Measurements from ENCODE around the gene BRMS1.

Gene BRMS1

DNA sequence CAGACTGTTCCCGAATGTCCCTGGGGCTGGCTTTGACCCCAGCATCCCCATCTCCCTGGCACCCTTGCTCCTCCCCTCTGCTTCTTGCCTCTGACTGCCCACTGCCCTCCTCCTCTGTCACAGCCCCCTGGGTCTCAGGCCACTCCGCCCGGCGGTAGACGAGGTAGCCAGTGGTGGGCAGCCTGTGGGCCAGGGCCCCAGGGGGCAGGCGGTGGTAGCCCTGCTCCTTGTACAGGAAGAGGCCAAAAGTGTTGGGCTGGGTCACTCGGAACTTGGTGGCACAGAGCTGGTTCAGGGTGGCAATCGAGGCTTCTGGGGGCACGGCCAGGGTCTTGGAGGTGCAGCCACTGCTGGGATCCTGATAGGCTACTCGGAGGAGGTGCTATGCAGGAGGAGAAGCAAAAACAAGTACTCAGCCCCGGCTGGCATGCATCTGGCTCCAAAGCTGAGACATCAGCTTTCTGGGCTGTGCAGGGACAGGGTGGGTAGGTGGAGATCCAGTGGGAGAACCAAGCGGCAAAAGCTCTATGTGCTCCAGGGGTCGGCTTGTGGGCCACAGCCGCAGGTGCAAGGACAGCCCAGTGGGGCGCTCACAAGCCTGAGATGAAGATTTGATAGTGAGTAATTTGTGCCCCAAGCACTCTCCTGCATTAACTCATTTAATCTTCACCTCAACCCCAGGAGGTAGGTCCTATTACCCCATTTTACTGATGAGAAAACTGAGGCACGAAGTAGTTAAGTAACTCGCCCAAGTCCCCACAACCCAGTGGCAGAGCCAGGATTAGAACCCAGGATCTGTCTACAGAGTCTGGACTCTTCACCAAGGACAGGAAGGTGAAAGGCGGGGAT lies 12.3 kb downstream of the BRMS1 start:
- Histone ChIP-seq H3K18ac (ENCODE audit: low read length) (no peak overlapping the region), H3K27me3 (ENCODE audit: insufficient read depth, low read length) (no peaks in the 10 kb centered on the region), H3K79me1 (ENCODE audit: low read length) (peaks cover 7% of the 10 kb centered on the region), H3K27ac (ENCODE audit: low read depth, low read length) (no peak overlapping the region), H4K12ac (ENCODE audit: low read depth, low read length) (no peak overlapping the region), H4K8ac (ENCODE audit: low read depth, low read length) (no peak overlapping the region), H3K14ac (ENCODE audit: low read length) (no peak overlapping the region), H2AFZ (ENCODE audit: insufficient read depth, low read length, poor library complexity) (no peak overlapping the region), H2BK5ac (ENCODE audit: low read depth, low read length, poor library complexity) (no peak overlapping the region), H3K4me1 (ENCODE audit: control insufficient read depth in 1 of 2, insufficient read depth in 2 of 2, low read length in 2 of 2) (peaks cover 23 to 24% of the 10 kb centered on the region in 2 experiments), H2BK12ac (ENCODE audit: low read length) (no peak overlapping the region), H2BK120ac (ENCODE audit: insufficient read depth, low read length, poor library complexity) (no peak overlapping the region), H3K4ac (ENCODE audit: low read depth, low read length) (no peak overlapping the region), H3K9ac (ENCODE audit: low read length) (no peak overlapping the region), H4K91ac (ENCODE audit: low read depth, low read length) (no peak overlapping the region), H3K4me2 (ENCODE audit: low read length) (no peak overlapping the region), H3K23ac (ENCODE audit: low read length) (no peak overlapping the region), H3K79me2 (ENCODE audit: control insufficient read depth, insufficient read depth, low read length, poor library complexity) (peaks cover 4% of the 10 kb centered on the region), H3K36me3 (ENCODE audit: control insufficient read depth in 1 of 2, insufficient read depth in 2 of 2, low read length in 2 of 2) (peaks cover 8 to 18% of the 10 kb centered on the region in 2 experiments), H2AK5ac (ENCODE audit: low read length) (no peak overlapping the region), H3K4me3 (ENCODE audit: low read depth, low read length) (no peak overlapping the region), H3K9me3 (ENCODE audit: insufficient read depth, low read depth, low read length) (peaks cover 2% of the 10 kb centered on the region)
- DNase-seq, result no peak
- WGBS (ENCODE audit: extremely low coverage, insufficient coverage, insufficient read length), result no CpG with 5 or more reads among the region's 18 CpGs

DNA sequence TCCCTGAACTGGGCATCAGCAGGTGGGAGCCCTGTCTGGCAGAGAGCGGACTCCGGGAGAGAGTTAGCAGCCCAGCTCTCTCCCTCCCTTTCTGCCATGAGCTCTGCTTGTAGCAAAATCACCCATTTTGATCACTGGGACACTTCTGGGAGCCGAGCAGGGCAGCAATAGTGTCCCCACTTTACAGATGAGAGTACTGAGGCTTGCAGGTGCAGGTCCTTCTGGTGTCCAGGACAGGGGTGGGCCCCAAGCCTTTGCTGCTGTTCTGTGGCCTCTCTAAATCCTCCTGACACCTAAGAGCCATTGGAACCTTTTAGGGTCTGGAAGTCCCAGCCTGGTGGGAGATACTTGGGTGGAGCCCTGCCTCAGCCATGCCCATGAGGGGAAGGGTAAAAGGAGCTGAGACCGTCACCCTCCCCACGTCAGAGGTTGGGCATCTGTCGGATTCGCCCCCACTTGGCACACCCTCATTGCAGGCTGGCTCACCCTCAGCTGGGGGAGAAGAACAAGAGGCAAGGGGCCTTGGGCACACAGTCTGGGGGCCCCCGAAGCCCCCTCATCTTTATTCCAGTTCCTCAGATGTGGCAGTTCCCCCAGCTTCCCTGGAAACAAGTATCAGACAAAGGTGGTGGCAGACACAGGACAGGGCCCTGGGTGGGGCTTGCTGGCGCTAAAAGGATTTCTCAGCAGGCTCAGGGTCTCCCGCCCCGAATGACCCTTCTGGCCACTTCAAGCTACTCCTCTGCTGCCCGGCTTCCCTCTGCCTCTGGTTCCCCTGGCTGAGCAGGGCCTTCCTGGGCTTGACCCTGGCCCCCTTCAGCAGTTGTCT lies 13.1 kb downstream of the BRMS1 start:
- Histone ChIP-seq H3K36me3 (ENCODE audit: control insufficient read depth in 1 of 2, insufficient read depth in 2 of 2, low read length in 2 of 2) (peaks cover 2 to 13% of the 10 kb centered on the region in 2 experiments), H3K9ac (ENCODE audit: low read length) (no peak overlapping the region), H3K27me3 (ENCODE audit: insufficient read depth, low read length) (no peaks in the 10 kb centered on the region), H2BK12ac (ENCODE audit: low read length) (no peak overlapping the region), H3K4me3 (ENCODE audit: low read depth, low read length) (no peak overlapping the region), H3K18ac (ENCODE audit: low read length) (no peak overlapping the region), H2AK5ac (ENCODE audit: low read length) (no peak overlapping the region), H3K9me3 (ENCODE audit: insufficient read depth, low read depth, low read length) (peaks cover 2% of the 10 kb centered on the region), H3K4ac (ENCODE audit: low read depth, low read length) (no peak overlapping the region), H2BK120ac (ENCODE audit: insufficient read depth, low read length, poor library complexity) (no peak overlapping the region), H3K79me2 (ENCODE audit: control insufficient read depth, insufficient read depth, low read length, poor library complexity) (peaks cover 4% of the 10 kb centered on the region), H3K4me2 (ENCODE audit: low read length) (no peak overlapping the region), H3K23ac (ENCODE audit: low read length) (no peak overlapping the region), H4K8ac (ENCODE audit: low read depth, low read length) (no peak overlapping the region), H3K14ac (ENCODE audit: low read length) (no peak overlapping the region), H3K79me1 (ENCODE audit: low read length) (peaks cover 14% of the 10 kb centered on the region), H2BK5ac (ENCODE audit: low read depth, low read length, poor library complexity) (no peak overlapping the region), H4K91ac (ENCODE audit: low read depth, low read length) (no peak overlapping the region), H3K27ac (ENCODE audit: low read depth, low read length) (no peak overlapping the region), H3K4me1 (ENCODE audit: control insufficient read depth in 1 of 2, insufficient read depth in 2 of 2, low read length in 2 of 2) (peaks cover 29 to 31% of the 10 kb centered on the region in 2 experiments), H4K12ac (ENCODE audit: low read depth, low read length) (no peak overlapping the region), H2AFZ (ENCODE audit: insufficient read depth, low read length, poor library complexity) (no peak overlapping the region)
- no CpG with 5 or more reads among the region's 12 CpGs for WGBS (ENCODE audit: extremely low coverage, insufficient coverage, insufficient read length)
- no peak for DNase-seq

DNA sequence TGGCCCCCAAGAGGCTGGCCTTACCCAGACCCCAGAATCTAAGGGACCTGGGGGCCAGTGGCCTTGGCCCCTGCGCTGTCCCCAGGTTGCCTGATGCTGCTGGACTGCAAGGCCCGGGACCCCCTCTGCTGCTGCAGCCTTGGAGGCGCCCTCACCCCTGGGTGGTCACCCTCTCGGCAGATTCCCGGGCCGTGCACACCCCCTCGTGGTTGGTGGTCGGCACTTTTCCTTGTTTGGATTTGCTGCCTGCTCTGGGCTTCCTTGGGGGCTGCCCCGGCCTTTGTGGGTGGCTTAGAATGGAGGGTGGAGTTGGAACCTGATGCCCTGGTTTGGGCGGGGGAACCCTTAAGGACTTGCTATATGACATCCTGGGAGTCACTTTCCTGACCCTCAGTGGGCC lies 14.0 kb downstream of the BRMS1 start:
- no peak for DNase-seq
- Histone ChIP-seq H2AK5ac (ENCODE audit: low read length) (no peak overlapping the region), H2AFZ (ENCODE audit: insufficient read depth, low read length, poor library complexity) (no peak overlapping the region), H3K27ac (ENCODE audit: low read depth, low read length) (no peak overlapping the region), H3K9ac (ENCODE audit: low read length) (no peak overlapping the region), H4K12ac (ENCODE audit: low read depth, low read length) (no peak overlapping the region), H3K4ac (ENCODE audit: low read depth, low read length) (no peak overlapping the region), H2BK5ac (ENCODE audit: low read depth, low read length, poor library complexity) (no peak overlapping the region), H3K79me2 (ENCODE audit: control insufficient read depth, insufficient read depth, low read length, poor library complexity) (peaks cover 4% of the 10 kb centered on the region), H3K36me3 (ENCODE audit: control insufficient read depth in 1 of 2, insufficient read depth in 2 of 2, low read length in 2 of 2) (peaks cover 2 to 13% of the 10 kb centered on the region in 2 experiments), H4K8ac (ENCODE audit: low read depth, low read length) (no peak overlapping the region), H3K4me2 (ENCODE audit: low read length) (no peak overlapping the region), H3K27me3 (ENCODE audit: insufficient read depth, low read length) (no peaks in the 10 kb centered on the region), H2BK12ac (ENCODE audit: low read length) (no peak overlapping the region), H3K4me1 (ENCODE audit: control insufficient read depth in 1 of 2, insufficient read depth in 2 of 2, low read length in 2 of 2) (peaks cover 31 to 33% of the 10 kb centered on the region in 2 experiments), H3K23ac (ENCODE audit: low read length) (no peak overlapping the region), H4K91ac (ENCODE audit: low read depth, low read length) (no peak overlapping the region), H3K14ac (ENCODE audit: low read length) (no peak overlapping the region), H3K9me3 (ENCODE audit: insufficient read depth, low read depth, low read length) (peaks cover 2% of the 10 kb centered on the region), H3K79me1 (ENCODE audit: low read length) (peaks cover 18% of the 10 kb centered on the region), H2BK120ac (ENCODE audit: insufficient read depth, low read length, poor library complexity) (no peak overlapping the region), H3K18ac (ENCODE audit: low read length) (no peak overlapping the region), H3K4me3 (ENCODE audit: low read depth, low read length) (no peak overlapping the region)
- no CpG with 5 or more reads among the region's 10 CpGs for WGBS (ENCODE audit: extremely low coverage, insufficient coverage, insufficient read length)

DNA sequence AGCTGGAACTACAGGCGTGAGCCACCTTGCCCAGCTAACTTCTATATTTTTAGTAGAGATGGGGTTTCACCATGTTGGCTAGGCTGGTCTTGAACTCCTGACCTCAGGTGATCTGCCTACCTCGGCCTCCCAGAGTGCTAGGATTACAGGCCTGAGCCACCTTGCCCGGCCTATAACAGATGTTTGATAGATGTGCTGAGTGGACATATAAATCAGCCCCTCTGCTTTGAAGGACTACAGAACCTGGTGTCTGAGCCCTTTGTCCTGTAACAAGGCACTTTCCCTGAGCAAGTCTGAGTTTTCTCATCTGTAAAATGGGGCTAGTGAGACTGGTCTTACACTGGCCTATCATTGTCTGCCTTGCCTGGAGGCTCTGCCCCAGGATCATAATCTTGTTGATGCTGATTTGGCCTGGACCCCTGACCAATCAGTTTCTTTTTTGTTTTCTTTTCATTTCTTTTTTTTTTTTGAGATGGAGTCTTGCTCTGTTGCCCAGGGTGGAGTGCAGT lies 15.7 kb downstream of the BRMS1 start:
- H2BK120ac ChIP-seq (ENCODE audit: insufficient read depth, low read length, poor library complexity), result no peak overlapping the region
- no peak overlapping the region for H4K8ac ChIP-seq (ENCODE audit: low read depth, low read length)
- no peak overlapping the region for H3K18ac ChIP-seq (ENCODE audit: low read length)
- no peak overlapping the region for H2BK12ac ChIP-seq (ENCODE audit: low read length)
- H3K4me3 ChIP-seq (ENCODE audit: low read depth, low read length), result no peak overlapping the region
- H2AFZ ChIP-seq (ENCODE audit: insufficient read depth, low read length, poor library complexity), result no peak overlapping the region
- H3K9ac ChIP-seq (ENCODE audit: low read length), result no peak overlapping the region
- H4K12ac ChIP-seq (ENCODE audit: low read depth, low read length), result no peak overlapping the region
- H3K27me3 ChIP-seq (ENCODE audit: insufficient read depth, low read length), result no peaks in the 10 kb centered on the region
- WGBS (ENCODE audit: extremely low coverage, insufficient coverage, insufficient read length), result no CpG with 5 or more reads among the region's 3 CpGs
- H3K9me3 ChIP-seq (ENCODE audit: insufficient read depth, low read depth, low read length), result peaks cover 2% of the 10 kb centered on the region
- no peak overlapping the region for H3K4ac ChIP-seq (ENCODE audit: low read depth, low read length)
- peaks cover 23% of the 10 kb centered on the region for H3K79me1 ChIP-seq (ENCODE audit: low read length)
- no peak overlapping the region for H4K91ac ChIP-seq (ENCODE audit: low read depth, low read length)
- H3K79me2 ChIP-seq (ENCODE audit: control insufficient read depth, insufficient read depth, low read length, poor library complexity), result peaks cover 2% of the 10 kb centered on the region
- no peak overlapping the region for H3K14ac ChIP-seq (ENCODE audit: low read length)
- no peak overlapping the region for H2BK5ac ChIP-seq (ENCODE audit: low read depth, low read length, poor library complexity)
- no peak overlapping the region for H3K27ac ChIP-seq (ENCODE audit: low read depth, low read length)
- H2AK5ac ChIP-seq (ENCODE audit: low read length), result no peak overlapping the region
- peaks cover 2 to 13% of the 10 kb centered on the region in 2 experiments for H3K36me3 ChIP-seq (ENCODE audit: control insufficient read depth in 1 of 2, insufficient read depth in 2 of 2, low read length in 2 of 2)
- no peak overlapping the region for H3K23ac ChIP-seq (ENCODE audit: low read length)
- DNase-seq, result no peak
- H3K4me2 ChIP-seq (ENCODE audit: low read length), result no peak overlapping the region
- H3K4me1 ChIP-seq (ENCODE audit: control insufficient read depth in 1 of 2, insufficient read depth in 2 of 2, low read length in 2 of 2), result peaks cover 40 to 41% of the 10 kb centered on the region in 2 experiments

Measured in trophoblast cell (in vitro differentiated cells and primary cell).